Measurements from ENCODE around the gene RPS6KA5.

The RPS6KA5 gene

GRCh38 chr14:91065266-91065665, 4.8 kb upstream of the RPS6KA5 start:
- TF ChIP-seq CTCF (IDR thresholded peaks at IDR 0.05; ENCODE audit: low read depth, low read length) = no peak

GRCh38 chr14:91063119-91063518, 2.7 kb upstream of the RPS6KA5 start:
- TF ChIP-seq CTCF (IDR thresholded peaks at IDR 0.05; ENCODE audit: low read depth, low read length) = no peak
- H3K4me3 ChIP-seq (ENCODE audit: low read depth, low read length) = no peak overlapping the region

More at GRCh38 chr14:91065266-91065665, 4.8 kb upstream of the RPS6KA5 start:
- H3K4me3 ChIP-seq (ENCODE audit: low read depth, low read length) = no peak overlapping the region

- no peak overlapping the region for H3K4me3 ChIP-seq (ENCODE audit: low read depth, low read length)
- TF ChIP-seq CTCF (IDR thresholded peaks at IDR 0.05; ENCODE audit: low read depth, low read length) = no peak
Observed at GRCh38 chr14:91062600-91062999, 2.2 kb upstream of the RPS6KA5 start.

GRCh38 chr14:91061056-91061887, 831 bp upstream of the RPS6KA5 start:
- H3K4me3 ChIP-seq (ENCODE audit: low read depth, low read length) = peak overlapping the region; percentile 55

GRCh38 chr14:91059576-91060350, 678 bp downstream of the RPS6KA5 start:
- no peak for TF ChIP-seq CTCF (IDR thresholded peaks at IDR 0.05; ENCODE audit: low read depth, low read length)
- H3K4me3 ChIP-seq (ENCODE audit: low read depth, low read length) = peak overlapping the region; percentile 79

More at GRCh38 chr14:91061056-91061887, 831 bp upstream of the RPS6KA5 start:
- no peak for TF ChIP-seq CTCF (IDR thresholded peaks at IDR 0.05; ENCODE audit: low read depth, low read length)

GRCh38 chr14:91058042-91058581, 2.3 kb downstream of the RPS6KA5 start:
- H3K4me3 ChIP-seq (ENCODE audit: low read depth, low read length) = no peak overlapping the region
- no peak for TF ChIP-seq CTCF (IDR thresholded peaks at IDR 0.05; ENCODE audit: low read depth, low read length)

Data from WI38 (cell line).